Articular chondrocyte of knee joint (primary cell): ENCODE results near the gene OVCH1. TPM values are rescaled to one million over a fixed set of nuclear protein-coding genes. Genes with fewer than 3 reads are reported as not detected.

ENCODE experiments used
- total RNA-seq: library from RNA; depleted of rRNA; stranded (reverse); fragments of >200 nt; gene quantifications from 2 replicates; pipeline ENCODE4 v1.2.3, GENCODE V29; 2012

The OVCH1 gene, protein sequence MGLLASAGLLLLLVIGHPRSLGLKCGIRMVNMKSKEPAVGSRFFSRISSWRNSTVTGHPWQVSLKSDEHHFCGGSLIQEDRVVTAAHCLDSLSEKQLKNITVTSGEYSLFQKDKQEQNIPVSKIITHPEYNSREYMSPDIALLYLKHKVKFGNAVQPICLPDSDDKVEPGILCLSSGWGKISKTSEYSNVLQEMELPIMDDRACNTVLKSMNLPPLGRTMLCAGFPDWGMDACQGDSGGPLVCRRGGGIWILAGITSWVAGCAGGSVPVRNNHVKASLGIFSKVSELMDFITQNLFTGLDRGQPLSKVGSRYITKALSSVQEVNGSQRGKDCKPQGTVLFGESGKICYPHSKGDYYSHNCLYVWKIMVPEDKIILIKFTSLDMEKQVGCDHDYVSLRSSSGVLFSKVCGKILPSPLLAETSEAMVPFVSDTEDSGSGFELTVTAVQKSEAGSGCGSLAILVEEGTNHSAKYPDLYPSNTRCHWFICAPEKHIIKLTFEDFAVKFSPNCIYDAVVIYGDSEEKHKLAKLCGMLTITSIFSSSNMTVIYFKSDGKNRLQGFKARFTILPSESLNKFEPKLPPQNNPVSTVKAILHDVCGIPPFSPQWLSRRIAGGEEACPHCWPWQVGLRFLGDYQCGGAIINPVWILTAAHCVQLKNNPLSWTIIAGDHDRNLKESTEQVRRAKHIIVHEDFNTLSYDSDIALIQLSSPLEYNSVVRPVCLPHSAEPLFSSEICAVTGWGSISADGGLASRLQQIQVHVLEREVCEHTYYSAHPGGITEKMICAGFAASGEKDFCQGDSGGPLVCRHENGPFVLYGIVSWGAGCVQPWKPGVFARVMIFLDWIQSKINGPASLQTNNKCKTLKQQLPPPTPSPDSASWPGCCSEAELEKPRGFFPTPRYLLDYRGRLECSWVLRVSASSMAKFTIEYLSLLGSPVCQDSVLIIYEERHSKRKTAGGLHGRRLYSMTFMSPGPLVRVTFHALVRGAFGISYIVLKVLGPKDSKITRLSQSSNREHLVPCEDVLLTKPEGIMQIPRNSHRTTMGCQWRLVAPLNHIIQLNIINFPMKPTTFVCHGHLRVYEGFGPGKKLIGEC
- 0.65 and 1.0 TPM in 2 replicates for total RNA-seq

DNA sequence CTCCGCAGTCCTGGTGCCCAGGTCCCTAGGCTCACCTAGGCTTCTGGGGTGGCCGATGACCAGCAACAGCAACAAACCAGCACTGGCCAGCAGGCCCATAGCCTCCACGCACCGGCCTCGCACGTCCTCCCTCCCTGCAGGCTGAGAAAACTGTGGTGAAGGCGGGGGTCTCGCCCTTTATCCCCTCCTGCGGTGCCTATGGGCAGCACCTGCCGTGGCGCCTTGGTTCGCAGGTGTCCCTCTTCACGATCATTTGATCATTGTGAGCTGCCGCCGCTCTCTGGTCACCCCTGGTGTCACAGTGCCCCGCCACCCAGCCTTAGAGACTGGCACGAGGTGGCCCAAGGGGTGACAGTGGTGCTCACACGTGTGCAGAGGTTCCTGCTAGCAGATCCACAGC, at the start of gene OVCH1:
OVCH1 (minus strand) TSS at position 99 of the 400 bp plus-strand sequence; CDS start at position 99, 0 bp downstream.

DNA sequence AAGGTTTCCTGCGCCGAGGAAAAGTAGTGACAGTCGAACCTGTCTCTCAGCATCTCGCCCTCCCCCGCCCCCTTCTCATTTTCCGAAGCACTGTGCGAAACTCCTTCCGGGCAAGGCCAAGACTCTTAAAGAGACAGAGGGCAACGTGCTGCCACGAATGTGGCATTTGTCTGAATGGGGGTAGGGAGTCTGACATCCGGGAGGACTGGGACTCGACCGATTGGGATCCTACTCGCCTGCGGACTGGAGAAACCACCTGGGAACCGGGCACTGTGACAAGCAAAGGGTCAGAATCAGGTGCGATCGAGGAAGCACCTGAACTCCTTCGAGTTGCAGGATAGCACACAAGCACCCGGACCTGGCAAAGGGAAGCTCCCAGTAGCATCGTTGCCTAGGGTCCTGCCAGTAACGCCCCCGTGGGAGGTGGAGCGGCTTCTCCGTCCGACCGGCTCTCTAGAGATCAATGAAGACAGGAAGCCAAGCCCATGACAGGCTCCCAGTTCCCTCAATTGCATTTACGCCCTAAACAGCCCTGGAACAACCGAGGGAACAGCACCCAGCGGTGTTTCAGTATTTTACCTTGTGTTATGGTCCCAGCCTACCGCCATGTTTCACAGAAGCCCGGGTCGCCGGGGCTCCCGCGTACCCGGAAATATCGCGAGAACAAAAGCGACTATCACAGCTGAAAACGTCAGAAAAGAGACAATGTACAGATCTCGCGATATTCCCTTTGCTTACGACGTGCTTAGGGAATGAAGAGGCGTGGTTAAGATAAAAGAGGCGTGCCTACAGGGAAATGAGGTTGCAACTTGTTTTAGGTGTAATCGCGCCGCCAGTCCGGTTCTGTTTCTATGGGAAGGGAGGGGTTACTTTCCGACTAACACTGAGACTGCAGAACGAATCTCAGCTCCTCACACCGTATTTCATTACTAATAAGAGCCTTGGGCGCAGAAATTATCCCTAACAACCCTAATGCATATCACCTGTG, 116.7 kb downstream of the OVCH1 start, which contains the start of gene ERGIC2:
ERGIC2 (minus strand) TSS at position 637 of the 988 bp plus-strand sequence. CDS start 9,539 bp downstream, outside the sequence.

Other genes starting within 250 kb of the OVCH1 start
- gene ERGIC2, start 116.5 kb downstream of the OVCH1 start, total RNA-seq = 91.1 and 93.8 TPM in 2 replicates